Ureter (tissue), 1 donor: ENCODE data around the gene ADRA2C. TPM values are rescaled to one million over a fixed set of nuclear protein-coding genes. Genes with fewer than 3 reads are reported as not detected.

Experiments used
- DNase-seq: peaks from one replicate; pipeline ENCODE4 v3.0.0-alpha.2; 2020; ENCODE audit warnings: low spot score
- total RNA-seq: library from RNA; stranded (reverse); gene quantifications from one replicate; pipeline ENCODE4 v1.2.4, GENCODE V29; 2023
- donor health status: DM: yes; HTN: yes; CAD: no.

The ADRA2C gene
- total RNA-seq, 1 donor from 2014 or later = 18.4 TPM

- DNase-seq = no peak
Measured at GRCh38 chr4:3776166-3777032, 10.2 kb downstream of the ADRA2C start.

GRCh38 chr4:3777033-3777390 is 10.8 kb downstream of the ADRA2C start:
- no peak for DNase-seq

- no peak for DNase-seq
Measured at GRCh38 chr4:3777669-3778068, 11.5 kb downstream of the ADRA2C start.

- DNase-seq = no peak
Measured at GRCh38 chr4:3779509-3779908, 13.3 kb downstream of the ADRA2C start.

- DNase-seq = peak; percentile 76
Measured at GRCh38 chr4:3780347-3781171, 14.4 kb downstream of the ADRA2C start.

- no peak for DNase-seq
Measured at GRCh38 chr4:3781193-3781886, 15.2 kb downstream of the ADRA2C start.

- no peak for DNase-seq
Measured at GRCh38 chr4:3781997-3782930, 16.1 kb downstream of the ADRA2C start.

- no peak for DNase-seq
Measured at GRCh38 chr4:3783693-3784306, 17.6 kb downstream of the ADRA2C start.

- DNase-seq = no peak
Measured at GRCh38 chr4:3784454-3785291, 18.5 kb downstream of the ADRA2C start.

- DNase-seq = no peak
Measured at GRCh38 chr4:3785292-3785565, 19.0 kb downstream of the ADRA2C start.

- no peak for DNase-seq
Measured at GRCh38 chr4:3786196-3786869, 20.1 kb downstream of the ADRA2C start.

GRCh38 chr4:3787489-3788365 is 21.5 kb downstream of the ADRA2C start:
- no peak for DNase-seq

GRCh38 chr4:3788366-3788660 is 22.1 kb downstream of the ADRA2C start:
- DNase-seq = no peak

GRCh38 chr4:3789587-3789986 is 23.4 kb downstream of the ADRA2C start:
- no peak for DNase-seq

- DNase-seq = no peak
Measured at GRCh38 chr4:3790006-3790561, 23.9 kb downstream of the ADRA2C start.

GRCh38 chr4:3791256-3791655 is 25.1 kb downstream of the ADRA2C start:
- DNase-seq = no peak

GRCh38 chr4:3791910-3792542 is 25.8 kb downstream of the ADRA2C start:
- DNase-seq = no peak

GRCh38 chr4:3792813-3793212 is 26.6 kb downstream of the ADRA2C start:
- no peak for DNase-seq
